GM20000 (cell line): ENCODE measurements around the gene RBM3.
A peak's percentile ranks its signal among the peaks of the same experiment; 100 is the strongest.

Experiments used
- DNase-seq: peaks from one replicate; pipeline ENCODE4 v3.0.0; 2012; ENCODE audit warnings: low spot score
- TF ChIP-seq, protein P1 (sequence below): IDR thresholded peaks from 2 replicates; pipeline ENCODE4 v1.5.1; 2012; ENCODE audit warnings: mild to moderate bottlenecking, control low read depth; ENCODE audit errors: extremely low read depth, missing control alignments

Gene RBM3

GRCh38 chrX:48595929-48596328 lies 21.6 kb downstream of the RBM3 start:
- no peak for DNase-seq
- TF ChIP-seq, protein P1, sequence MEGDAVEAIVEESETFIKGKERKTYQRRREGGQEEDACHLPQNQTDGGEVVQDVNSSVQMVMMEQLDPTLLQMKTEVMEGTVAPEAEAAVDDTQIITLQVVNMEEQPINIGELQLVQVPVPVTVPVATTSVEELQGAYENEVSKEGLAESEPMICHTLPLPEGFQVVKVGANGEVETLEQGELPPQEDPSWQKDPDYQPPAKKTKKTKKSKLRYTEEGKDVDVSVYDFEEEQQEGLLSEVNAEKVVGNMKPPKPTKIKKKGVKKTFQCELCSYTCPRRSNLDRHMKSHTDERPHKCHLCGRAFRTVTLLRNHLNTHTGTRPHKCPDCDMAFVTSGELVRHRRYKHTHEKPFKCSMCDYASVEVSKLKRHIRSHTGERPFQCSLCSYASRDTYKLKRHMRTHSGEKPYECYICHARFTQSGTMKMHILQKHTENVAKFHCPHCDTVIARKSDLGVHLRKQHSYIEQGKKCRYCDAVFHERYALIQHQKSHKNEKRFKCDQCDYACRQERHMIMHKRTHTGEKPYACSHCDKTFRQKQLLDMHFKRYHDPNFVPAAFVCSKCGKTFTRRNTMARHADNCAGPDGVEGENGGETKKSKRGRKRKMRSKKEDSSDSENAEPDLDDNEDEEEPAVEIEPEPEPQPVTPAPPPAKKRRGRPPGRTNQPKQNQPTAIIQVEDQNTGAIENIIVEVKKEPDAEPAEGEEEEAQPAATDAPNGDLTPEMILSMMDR, result no peak

GRCh38 chrX:48597353-48598264 lies 23.3 kb downstream of the RBM3 start, which contains the start of gene WDR13:
WDR13 (plus strand) TSS chrX:48597492; CDS start chrX:48597997, 505 bp downstream.
- TF ChIP-seq, protein P1, result no peak
- DNase-seq, result peak; percentile 88

DNA sequence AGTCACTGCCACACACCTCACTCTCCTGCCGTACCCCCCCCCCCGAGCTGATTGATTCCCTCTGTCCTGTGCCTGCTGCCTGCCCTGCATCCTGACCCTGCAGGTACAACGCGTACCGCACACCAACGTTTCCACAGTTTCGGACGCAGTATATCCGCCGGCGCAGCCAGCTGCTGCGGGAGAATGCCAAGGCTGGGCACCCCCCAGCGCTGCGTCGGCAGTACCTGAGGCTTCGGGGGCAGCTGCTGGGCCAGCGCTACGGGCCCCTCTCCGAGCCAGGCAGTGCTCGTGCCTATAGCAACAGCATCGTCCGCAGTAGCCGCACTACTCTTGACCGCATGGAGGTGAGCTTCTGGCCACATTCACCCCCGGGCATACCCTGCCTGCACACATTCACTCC lies 24.3 kb downstream of the RBM3 start:
- TF ChIP-seq, protein P1, result no peak
- DNase-seq, result no peak

- TF ChIP-seq, protein P1, result no peak
Observed at GRCh38 chrX:48599341-48599740, 25.1 kb downstream of the RBM3 start.

DNA sequence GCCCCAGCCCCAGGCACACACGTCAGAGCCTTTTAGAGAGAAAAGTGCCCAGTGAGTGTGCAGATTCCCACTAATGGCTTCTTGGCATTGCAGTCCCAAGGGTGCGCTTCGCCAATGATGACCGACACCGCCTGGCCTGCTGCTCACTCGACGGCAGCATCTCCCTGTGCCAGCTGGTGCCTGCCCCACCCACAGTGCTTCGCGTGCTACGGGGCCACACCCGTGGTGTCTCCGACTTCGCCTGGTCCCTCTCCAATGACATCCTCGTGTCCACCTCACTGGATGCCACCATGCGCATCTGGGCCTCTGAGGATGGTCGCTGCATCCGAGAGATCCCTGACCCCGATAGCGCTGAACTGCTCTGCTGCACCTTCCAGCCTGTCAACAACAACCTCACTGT lies 25.9 kb downstream of the RBM3 start:
- TF ChIP-seq, protein P1, result no peak
- DNase-seq, result no peak

More at GRCh38 chrX:48599341-48599740, 25.1 kb downstream of the RBM3 start:
- no peak for DNase-seq

- TF ChIP-seq, protein P1, result no peak
Observed at GRCh38 chrX:48601741-48602394, 27.6 kb downstream of the RBM3 start.

DNA sequence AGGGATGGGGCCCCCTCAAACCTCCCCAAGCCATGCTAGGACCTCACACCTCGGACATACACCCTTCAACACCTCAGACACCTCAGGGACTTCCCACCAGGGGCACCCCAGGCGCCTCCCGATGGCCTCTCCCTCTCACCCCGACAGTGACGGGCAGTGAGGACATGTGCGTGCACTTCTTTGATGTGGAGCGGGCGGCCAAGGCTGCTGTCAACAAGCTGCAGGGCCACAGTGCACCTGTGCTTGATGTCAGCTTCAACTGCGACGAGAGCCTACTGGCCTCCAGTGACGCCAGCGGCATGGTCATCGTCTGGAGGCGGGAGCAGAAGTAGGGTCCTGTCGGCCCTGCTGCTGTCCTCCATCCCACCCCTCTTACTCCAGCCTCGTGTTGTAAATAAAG lies 30.4 kb downstream of the RBM3 start:
- DNase-seq, result no peak
- TF ChIP-seq, protein P1, result no peak

More at GRCh38 chrX:48601741-48602394, 27.6 kb downstream of the RBM3 start:
- DNase-seq, result no peak
